ENCODE measurements around the gene ZKSCAN5. TPM values are rescaled to one million over a fixed set of nuclear protein-coding genes. Genes with fewer than 3 reads are reported as not detected.

Gene ZKSCAN5
- total and polyA plus RNA-seq, 2 donors (not counting 3 experiments of a cell fraction or from before 2014, with no cell fraction given): 4.3 to 9.7 TPM

- Histone ChIP-seq H3K4me3 (replicated peaks in 1 of 3; ENCODE audit: insufficient read depth in 1 of 3, low read depth in 1 of 3, low read length in 3 of 3) (peak within 1 kb of the TSS; percentile 81 to 93 (median 92)), H3K27me3 (ENCODE audit: control insufficient read depth in 2 of 2, insufficient read depth in 2 of 2, low read length in 2 of 2) (no peaks in the 10 kb centered on the region), H3K79me2 (ENCODE audit: control insufficient read depth, insufficient read depth, low read length) (peaks cover 2% of the 10 kb centered on the region), H3K9me3 (replicated peaks; ENCODE audit: control insufficient read depth, insufficient read depth, low read length) (no peaks in the 10 kb centered on the region), H3K4me2 (ENCODE audit: insufficient read depth, low read length) (peak within 1 kb of the TSS; percentile 96), H3K9ac (replicated peaks; ENCODE audit: extremely low read depth, insufficient read depth, low read length) (peak within 1 kb of the TSS; percentile 87), H3K4me1 (ENCODE audit: control insufficient read depth, extremely low read depth, insufficient read depth, low read length) (peaks cover 10% of the 10 kb centered on the region), H3K36me3 (ENCODE audit: control insufficient read depth in 2 of 2, extremely low read depth in 1 of 2, insufficient read depth in 2 of 2, low read length in 2 of 2) (no peaks in the 10 kb centered on the region), H3K9me1 (replicated peaks; ENCODE audit: control insufficient read depth, extremely low read depth, insufficient read depth, low read length) (no peaks in the 10 kb centered on the region), H2AFZ (ENCODE audit: low read depth, low read length) (peak within 1 kb of the TSS; percentile 91), H3K27ac (ENCODE audit: insufficient read depth, low read depth, low read length) (peak within 1 kb of the TSS; percentile 91), H4K20me1 (replicated peaks; ENCODE audit: control insufficient read depth, extremely low read depth, insufficient read depth, low read length) (no peaks in the 10 kb centered on the region)
- ChIA-PET POLR2A (interaction anchor here (0.8 to 1.5 kb wide), 2 partner anchors 47 to 51 kb away, joined by 3 to 4 read pairs; partner anchors contain the start of gene ZKSCAN5), CTCF (interaction anchor here (0.8 to 1.0 kb wide), 2 partner anchors 47 to 52 kb away, joined by 3 to 4 read pairs; partner anchors contain the start of genes ZKSCAN5 and ZNF394)
- intact Hi-C loops (cut with micrococcal nuclease) (loop anchor here (2.0 kb wide), 1 partner anchor 47 kb away; the partner anchor contains the start of gene ZKSCAN5), dilution Hi-C loops (cut with MboI; ENCODE audit: extremely low pct_ligation_motif_present, low sequenced_read_pairs) (no loop called here)
- BruUV-seq (replicated peaks): no TSS peak
- TF ChIP-seq CTCF (IDR thresholded peaks at IDR 0.05; ENCODE audit: extremely low read depth in 1 of 2, insufficient read depth in 1 of 2, low read depth in 1 of 2, low read length in 2 of 2) (no peak), POLR2A (IDR thresholded peaks at IDR 0.05; ENCODE audit: low read depth, low read length) (peak; percentile 93), POLR2AphosphoS5 (IDR thresholded peaks at IDR 0.05; ENCODE audit: insufficient read depth, low read depth, low read length) (peak; percentile 94), GATA2 (IDR thresholded peaks at IDR 0.05; ENCODE audit: insufficient read depth, insufficient read length, low read depth, low read length) (no peak), FOS (IDR thresholded peaks at IDR 0.05; ENCODE audit: borderline replicate concordance, insufficient read depth, low read length) (peak; percentile 12)
- FAIRE-seq: peak; percentile 93
- DNase-seq (ENCODE audit: low read depth, low spot score): peak; percentile 87
Observed at GRCh38 chr7:99551767-99552463, 47.5 kb downstream of the ZKSCAN5 start, which contains the start of gene FAM200A. FAM200A (minus strand) TSS chr7:99552114; CDS start chr7:99548407, 3,707 bp downstream.

Data from endothelial cell of umbilical vein (primary cell).